Mononuclear cell (primary cell): ENCODE data around the gene KRT28. TPM values are rescaled to one million over a fixed set of nuclear protein-coding genes. Genes with fewer than 3 reads are reported as not detected.

Experiments used
- H3K27me3 ChIP-seq: 2 replicates; pipeline ENCODE4 v1.6.0; 2011; ENCODE audit warnings: low read length, control low read depth; ENCODE audit not compliant: insufficient read depth
- H3K4me1 ChIP-seq: 2 replicates; pipeline ENCODE4 v1.5.1; 2011; ENCODE audit warnings: mild to moderate bottlenecking, low read length, control low read depth; ENCODE audit not compliant: insufficient read depth
- H3K4me3 ChIP-seq: 2 replicates; pipeline ENCODE4 v1.5.1; 2011; ENCODE audit warnings: mild to moderate bottlenecking, low read length, moderate library complexity
- H3K9me3 ChIP-seq: 2 replicates; pipeline ENCODE4 v1.5.1; 2011; ENCODE audit warnings: low read depth, mild to moderate bottlenecking, control low read depth, low read length
- total RNA-seq: library from RNA; depleted of rRNA; stranded (reverse); fragments of >200 nt; gene quantifications from one replicate; pipeline ENCODE4 v1.2.3, GENCODE V29; 2012

Gene KRT28, protein sequence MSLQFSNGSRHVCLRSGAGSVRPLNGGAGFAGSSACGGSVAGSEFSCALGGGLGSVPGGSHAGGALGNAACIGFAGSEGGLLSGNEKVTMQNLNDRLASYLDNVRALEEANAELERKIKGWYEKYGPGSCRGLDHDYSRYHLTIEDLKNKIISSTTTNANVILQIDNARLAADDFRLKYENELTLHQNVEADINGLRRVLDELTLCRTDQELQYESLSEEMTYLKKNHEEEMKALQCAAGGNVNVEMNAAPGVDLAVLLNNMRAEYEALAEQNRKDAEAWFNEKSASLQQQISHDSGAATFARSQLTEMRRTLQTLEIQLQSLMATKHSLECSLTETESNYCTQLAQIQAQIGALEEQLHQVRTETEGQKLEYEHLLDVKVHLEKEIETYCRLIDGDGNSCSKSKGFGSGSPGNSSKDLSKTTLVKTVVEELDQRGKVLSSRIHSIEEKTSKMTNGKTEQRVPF
- total RNA-seq: not detected

DNA sequence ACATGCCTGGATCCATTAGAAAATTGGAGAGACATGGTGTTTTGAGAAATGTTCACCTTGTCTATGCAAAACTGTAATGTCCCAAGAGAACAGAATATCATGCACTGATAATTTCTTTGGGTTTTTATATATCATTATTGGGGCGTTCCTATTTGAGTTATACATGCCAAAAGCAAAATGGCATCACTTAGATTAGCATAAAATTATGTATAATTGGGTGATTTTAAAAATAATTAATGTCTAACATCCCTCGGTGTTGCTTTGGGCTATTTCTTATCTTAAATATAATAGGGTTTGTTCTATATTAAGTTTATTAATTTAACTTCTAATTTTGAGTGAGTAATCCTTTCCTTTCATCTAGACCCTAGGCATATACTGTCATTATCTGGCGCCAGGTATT lies at the start of gene KRT28:
Gene KRT28, minus strand, starts transcription at position 101 of the 400 bp plus-strand sequence. Its CDS starts 66 bp downstream, at position 35.
- Histone ChIP-seq H3K27me3 (peaks cover 63% of the 10 kb centered on the region), H3K4me1 (no peaks in the 10 kb centered on the region), H3K4me3 (no peak within 1 kb of the TSS), H3K9me3 (no peaks in the 10 kb centered on the region)

DNA sequence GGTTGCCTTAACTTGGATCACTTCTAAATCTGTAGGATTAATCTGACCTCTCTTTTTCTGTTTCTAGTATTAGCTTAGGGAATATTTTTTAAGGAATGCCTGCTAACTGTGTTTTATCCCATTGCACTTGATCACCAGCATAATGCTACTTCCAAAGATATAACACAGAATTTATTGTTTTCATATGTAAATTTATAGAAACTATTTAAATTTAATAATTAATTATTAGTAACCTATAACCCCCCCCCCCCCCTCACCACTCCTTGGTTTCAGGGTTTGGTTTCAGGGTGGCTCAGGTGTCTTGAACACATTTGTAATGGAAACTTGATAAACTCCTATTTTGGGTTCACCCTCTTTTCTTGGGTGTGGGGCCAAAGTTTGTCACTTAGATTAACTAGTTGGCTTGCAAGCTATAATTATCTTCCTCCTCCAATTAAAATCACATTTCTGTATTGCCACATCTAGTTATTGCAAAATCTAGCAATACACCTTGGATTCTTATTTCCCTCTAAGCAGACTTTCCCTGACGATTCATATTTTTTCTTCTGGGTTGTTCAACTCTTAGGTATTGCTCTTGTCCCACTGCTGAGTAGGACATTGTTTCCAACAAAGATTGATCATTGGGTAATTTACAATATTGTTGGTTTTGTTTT lies 49.0 kb upstream of the KRT28 start:
- Histone ChIP-seq H3K9me3 (no peaks in the 10 kb centered on the region), H3K4me1 (no peaks in the 10 kb centered on the region), H3K4me3 (no peak overlapping the region), H3K27me3 (peaks cover 30% of the 10 kb centered on the region)

DNA sequence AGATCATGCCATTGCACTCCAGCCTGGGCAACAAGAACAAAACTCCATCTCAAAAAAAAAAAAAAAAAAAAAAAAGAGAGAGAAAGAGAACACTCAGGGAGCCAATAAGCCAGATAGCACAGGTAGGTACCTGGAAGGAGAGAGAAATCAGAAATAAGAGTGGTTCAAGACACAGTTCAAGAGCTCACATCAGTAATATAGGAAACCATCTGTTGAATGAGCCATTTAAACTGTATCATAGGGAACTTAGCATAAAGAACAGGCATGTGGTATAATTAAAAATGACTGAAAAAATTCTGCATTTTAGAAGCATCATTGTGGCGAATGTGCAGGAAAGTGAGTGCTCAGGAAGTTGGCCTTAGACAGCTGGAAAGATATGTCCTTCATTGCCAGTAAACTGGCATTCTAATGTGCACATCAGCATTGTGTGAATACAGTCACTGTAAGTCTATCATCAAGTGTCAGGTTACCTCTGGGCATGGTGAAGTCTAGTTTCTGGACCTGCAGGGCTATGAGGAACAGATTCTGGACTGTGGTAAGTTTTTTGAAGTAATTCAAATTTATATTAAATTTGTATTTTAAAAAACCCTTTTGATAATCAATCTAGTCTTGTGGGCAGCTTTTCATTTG lies 46.9 kb upstream of the KRT28 start:
- H3K4me1 ChIP-seq: no peaks in the 10 kb centered on the region
- H3K27me3 ChIP-seq: peaks cover 31% of the 10 kb centered on the region
- H3K9me3 ChIP-seq: no peaks in the 10 kb centered on the region
- H3K4me3 ChIP-seq: no peak overlapping the region

DNA sequence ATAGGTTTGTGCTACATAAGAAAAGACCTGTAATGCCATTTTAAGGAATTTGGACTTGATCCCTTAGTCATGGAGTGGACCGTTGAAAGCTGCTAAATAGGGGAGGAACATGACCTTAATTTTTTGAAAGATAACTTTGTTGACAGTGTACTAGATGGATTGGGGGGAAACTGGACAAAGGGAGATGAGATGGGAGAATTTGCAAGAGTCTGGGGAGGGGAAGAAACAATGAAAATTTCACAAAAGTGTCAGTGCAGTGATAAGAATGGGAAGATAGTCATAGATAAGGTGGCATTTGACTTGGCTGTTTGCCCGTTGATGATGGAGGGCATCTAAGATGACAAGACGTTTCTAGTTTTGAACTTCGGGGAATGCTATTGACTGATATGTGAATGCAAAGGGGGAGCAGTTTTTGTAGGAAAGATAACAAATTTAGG lies 44.9 kb upstream of the KRT28 start:
- Histone ChIP-seq H3K4me1 (no peaks in the 10 kb centered on the region), H3K4me3 (no peak overlapping the region), H3K27me3 (peaks cover 29% of the 10 kb centered on the region), H3K9me3 (no peaks in the 10 kb centered on the region)

DNA sequence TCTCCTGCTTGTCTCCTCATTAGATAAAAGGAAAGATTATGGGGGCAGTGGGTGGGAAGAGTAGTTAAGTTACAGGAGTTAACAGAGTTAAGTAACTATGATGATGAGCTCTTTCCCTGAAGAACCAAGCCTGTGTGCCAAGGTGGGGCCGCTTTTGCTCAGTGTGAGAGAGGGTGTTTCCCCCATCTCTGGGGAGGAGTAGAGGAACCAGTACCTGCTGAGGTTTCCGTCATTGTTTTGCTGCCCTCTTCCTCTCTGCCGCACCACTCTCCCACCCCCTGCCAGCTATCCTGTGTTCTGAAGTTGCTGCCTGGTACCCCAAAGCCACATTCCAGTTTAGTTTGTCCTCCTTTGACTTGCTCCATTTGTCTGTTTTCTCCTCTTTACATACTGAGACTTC lies 43.5 kb upstream of the KRT28 start:
- H3K4me1 ChIP-seq: no peaks in the 10 kb centered on the region
- H3K27me3 ChIP-seq: peaks cover 20% of the 10 kb centered on the region
- H3K9me3 ChIP-seq: no peaks in the 10 kb centered on the region
- H3K4me3 ChIP-seq: no peak overlapping the region

DNA sequence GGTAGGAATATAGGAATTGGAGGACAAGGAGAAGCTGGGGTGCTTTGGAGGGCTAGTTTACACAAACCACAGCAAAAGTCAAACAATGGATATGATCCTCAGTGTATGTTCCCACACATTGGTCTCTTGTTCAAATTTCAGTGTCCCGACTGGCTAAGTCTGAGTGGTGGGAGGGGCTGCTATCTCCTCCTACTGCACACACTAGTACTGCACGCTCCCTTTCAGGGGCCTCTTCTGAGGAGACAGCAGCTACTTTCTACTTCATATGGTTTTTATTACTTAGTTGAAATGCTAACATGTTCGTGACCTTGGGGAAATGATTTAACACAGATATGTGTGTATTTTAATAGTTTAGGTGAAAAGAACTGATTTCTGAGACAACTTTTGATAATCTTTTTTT lies 41.5 kb upstream of the KRT28 start:
- H3K4me3 ChIP-seq: no peak overlapping the region
- H3K4me1 ChIP-seq: no peaks in the 10 kb centered on the region
- H3K9me3 ChIP-seq: no peaks in the 10 kb centered on the region
- H3K27me3 ChIP-seq: peaks cover 14% of the 10 kb centered on the region

DNA sequence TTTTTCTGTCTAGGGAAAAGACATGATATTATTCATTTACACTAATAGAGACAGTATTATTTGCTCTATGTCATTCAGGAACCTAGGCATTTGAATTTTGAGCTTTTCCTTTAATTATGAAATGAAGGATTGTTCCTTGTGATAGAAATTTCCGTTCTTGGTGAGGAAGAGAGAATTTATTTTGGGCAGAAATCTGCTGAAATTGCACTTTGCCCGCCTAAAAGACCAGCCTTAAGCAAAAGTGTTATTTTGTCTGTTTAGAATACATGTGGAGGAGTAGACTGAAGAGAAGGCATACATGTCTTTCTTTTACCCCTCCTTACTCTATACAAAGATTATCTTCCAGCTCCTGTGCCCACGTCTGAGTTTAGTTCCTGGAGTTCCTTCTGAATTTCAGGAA lies 39.4 kb upstream of the KRT28 start:
- no peak overlapping the region for H3K4me3 ChIP-seq
- peaks cover 3% of the 10 kb centered on the region for H3K27me3 ChIP-seq
- no peaks in the 10 kb centered on the region for H3K4me1 ChIP-seq
- H3K9me3 ChIP-seq: no peaks in the 10 kb centered on the region

DNA sequence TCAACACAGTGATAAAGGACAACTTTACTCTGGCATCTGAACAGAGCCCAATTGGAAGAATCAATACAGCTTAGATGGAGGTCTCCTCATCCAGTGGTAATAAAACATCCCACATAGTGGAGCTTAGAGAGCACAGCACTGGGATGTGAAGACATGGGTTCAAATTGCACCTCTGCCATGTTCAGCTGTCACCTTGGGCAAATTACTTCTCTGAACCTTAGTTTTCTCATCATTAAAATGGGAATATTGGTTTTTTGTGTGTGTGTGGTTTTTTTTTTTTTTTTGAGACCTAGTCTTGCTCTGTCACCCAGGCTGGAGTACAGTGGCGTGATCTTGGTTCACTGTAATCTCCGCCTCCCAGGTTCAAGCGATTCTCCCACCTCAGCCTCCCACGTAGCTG lies 36.3 kb upstream of the KRT28 start:
- no peaks in the 10 kb centered on the region for H3K27me3 ChIP-seq
- no peaks in the 10 kb centered on the region for H3K4me1 ChIP-seq
- no peak overlapping the region for H3K4me3 ChIP-seq
- no peaks in the 10 kb centered on the region for H3K9me3 ChIP-seq

DNA sequence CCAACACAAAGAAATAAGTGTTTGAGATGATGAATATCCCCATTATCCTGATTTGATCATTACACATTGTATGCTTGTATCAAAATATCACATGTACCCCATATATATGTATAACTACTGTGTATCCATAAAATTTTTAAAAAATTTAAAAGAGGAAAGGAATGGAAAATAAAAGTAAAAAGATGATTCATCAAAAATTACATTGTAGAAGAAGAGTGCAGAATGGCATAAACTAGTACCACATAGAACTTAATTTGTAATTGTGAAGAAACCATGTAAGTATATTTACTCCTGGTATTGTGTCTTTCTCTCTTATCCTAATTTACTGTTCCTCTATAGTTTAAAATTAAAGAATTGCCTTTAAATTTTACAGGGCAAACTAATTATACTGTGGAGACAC lies 34.1 kb upstream of the KRT28 start:
- H3K27me3 ChIP-seq: no peaks in the 10 kb centered on the region
- H3K4me3 ChIP-seq: no peak overlapping the region
- H3K9me3 ChIP-seq: no peaks in the 10 kb centered on the region
- no peaks in the 10 kb centered on the region for H3K4me1 ChIP-seq

DNA sequence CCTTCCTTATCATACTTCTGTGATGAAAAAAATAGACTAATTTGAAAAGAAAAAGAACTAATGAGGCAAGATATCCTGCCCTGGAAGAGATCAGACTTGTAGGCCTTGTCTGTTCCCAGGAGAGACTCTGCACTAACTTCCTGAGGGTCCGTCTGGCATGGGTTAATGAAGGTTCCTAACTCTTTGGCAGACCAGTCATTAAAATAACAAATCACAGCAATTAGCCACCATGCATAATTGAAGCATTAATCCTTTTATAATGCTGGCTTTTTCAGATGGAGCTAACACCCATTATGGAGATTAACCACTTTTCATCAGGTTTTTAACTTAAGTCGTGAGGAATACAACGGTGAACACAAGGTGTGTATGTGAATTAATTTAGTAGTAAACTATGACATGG lies 33.1 kb upstream of the KRT28 start:
- no peaks in the 10 kb centered on the region for H3K4me1 ChIP-seq
- no peaks in the 10 kb centered on the region for H3K27me3 ChIP-seq
- no peak overlapping the region for H3K4me3 ChIP-seq
- H3K9me3 ChIP-seq: no peaks in the 10 kb centered on the region

DNA sequence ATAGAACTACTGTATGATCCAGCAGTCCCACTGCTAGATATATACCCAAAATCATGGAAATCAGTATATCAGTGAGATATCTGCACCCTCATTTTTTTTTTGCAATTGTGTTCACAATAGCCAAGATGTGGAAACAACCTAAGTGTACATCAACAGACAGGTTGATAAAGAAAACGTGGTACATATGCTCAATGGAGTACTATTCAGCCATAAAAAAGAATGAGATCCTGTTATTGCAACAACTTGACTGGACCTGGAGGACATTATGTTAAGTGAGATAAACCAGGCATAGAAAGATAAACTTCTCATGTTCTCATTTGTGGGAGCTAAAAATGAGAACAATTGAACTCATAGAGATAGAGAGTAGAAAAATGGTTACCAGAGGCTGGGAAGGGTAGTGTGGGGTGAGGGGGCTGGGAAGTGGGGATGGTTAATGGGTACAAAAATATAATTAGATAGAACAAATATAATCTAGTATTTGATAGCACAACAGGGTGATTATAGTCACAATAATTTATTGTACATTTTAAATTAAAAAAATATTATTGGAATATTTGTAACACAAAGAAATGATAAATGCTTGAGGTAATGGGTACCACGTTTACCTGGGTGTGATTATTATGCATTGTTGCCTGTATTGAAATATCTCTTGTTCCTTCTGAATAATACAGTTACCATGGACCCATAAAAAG lies 30.5 kb upstream of the KRT28 start:
- Histone ChIP-seq H3K27me3 (no peaks in the 10 kb centered on the region), H3K4me1 (no peaks in the 10 kb centered on the region), H3K4me3 (no peak overlapping the region), H3K9me3 (no peaks in the 10 kb centered on the region)

DNA sequence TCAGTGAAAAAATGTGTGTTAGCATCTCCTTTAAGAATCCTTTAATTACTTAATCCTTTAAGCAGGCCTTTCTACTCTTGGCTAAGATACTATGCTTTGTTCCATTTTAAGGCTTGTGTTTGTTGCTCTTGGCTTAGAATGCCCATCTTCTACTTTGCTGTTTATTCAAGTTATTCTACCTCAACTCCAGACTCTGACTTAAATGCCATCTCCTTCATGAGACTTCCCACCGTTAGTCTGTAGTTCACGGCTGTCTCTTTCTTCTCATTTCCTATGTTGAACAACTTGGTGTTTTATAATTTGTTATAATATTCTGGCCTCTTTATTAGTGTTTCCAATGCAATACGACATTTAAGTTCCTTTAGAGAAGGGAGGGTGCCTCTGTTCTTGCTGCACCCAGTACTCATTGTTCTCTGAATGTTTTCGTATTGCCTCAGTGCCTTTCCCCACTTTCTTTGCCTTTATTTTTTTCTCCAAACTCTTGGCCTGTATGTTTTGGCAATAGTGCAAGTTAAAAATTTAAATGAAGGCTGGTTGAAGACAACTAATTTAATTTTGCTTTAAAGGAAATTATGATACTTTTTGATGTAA lies 28.8 kb upstream of the KRT28 start:
- Histone ChIP-seq H3K4me3 (no peak overlapping the region), H3K9me3 (no peaks in the 10 kb centered on the region), H3K4me1 (no peaks in the 10 kb centered on the region), H3K27me3 (no peaks in the 10 kb centered on the region)

DNA sequence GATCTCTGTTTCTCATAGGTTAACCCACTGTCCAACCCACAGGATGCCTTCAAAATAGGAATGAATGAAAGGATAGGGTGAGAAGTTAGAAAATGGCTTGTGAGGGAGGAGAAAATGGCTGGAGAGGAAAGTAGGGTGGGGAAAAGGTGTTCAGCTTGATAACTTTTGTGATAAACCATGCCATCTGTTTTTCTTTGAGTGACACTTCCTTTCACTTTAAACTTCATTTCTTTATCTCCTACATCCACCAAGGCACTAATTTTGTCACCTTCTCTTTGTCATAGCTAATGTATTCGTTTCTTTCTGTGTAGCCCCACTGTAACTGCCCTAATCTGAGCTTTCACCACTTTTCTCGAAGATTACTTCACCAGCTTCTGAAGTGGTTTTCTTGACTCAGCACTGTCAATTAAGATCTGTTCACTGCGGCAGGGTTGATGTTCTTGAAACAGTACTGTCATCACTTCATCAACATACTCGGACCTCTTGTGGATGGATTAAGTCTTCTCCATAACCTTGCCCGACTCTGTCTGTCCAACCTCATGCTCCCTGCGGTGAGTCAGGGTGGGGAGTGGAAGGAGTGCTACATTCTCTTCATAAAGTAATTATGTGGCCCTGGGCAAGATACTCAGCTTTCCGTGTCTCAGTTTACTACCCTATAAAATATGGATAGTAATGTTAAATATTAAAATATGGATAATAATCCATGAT lies 28.1 kb upstream of the KRT28 start:
- H3K4me1 ChIP-seq: no peaks in the 10 kb centered on the region
- H3K9me3 ChIP-seq: no peaks in the 10 kb centered on the region
- no peaks in the 10 kb centered on the region for H3K27me3 ChIP-seq
- H3K4me3 ChIP-seq: no peak overlapping the region

DNA sequence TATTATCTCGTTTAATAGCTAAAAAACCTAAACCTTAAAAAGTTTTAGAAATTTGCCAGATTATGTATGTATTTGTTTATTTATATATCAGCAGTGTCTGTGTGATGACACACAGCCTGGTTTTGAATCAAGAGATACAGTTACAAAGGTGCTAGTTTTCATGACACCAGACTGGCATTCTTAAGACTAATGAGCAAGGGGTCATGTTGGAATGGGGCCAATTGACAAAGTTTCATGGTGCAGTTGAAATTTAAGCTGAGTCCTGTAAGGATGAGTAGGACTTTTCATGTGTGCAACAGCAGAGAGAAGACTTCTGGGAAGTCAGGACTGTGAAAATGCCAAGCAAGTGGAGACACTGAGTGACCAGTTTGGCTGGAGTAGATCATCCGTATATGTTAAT lies 25.8 kb upstream of the KRT28 start:
- H3K27me3 ChIP-seq: peaks cover 3% of the 10 kb centered on the region
- H3K4me1 ChIP-seq: no peaks in the 10 kb centered on the region
- H3K4me3 ChIP-seq: no peak overlapping the region
- no peaks in the 10 kb centered on the region for H3K9me3 ChIP-seq
